ENCODE measurements around the gene PPP3CA.

The PPP3CA gene

DNA sequence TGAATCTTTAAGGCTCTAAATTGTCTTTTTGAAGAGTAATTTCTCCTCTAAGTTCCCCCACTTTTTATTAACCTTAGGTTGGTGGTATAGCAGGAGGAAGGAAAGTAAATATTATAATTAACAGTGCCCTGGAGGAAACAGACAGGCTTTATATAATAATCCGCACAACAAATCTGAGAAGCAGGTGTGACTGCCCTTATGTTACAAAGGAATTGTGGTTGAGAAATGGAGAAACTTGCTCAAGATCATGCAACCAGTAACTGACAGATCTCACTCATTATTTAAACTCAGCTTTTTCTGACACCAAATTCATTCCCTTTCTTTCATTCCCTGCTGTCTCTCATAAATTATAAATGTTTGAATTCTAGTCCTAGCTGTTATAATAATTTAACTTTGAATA lies 282.0 kb downstream of the PPP3CA start:
- Histone ChIP-seq H3K4me1 (ENCODE audit: control insufficient read depth, insufficient read depth, low read length, unreplicated experiment) (no peaks in the 10 kb centered on the region), H3K36me3 (ENCODE audit: insufficient read depth, low read length) (no peaks in the 10 kb centered on the region), H3K27ac (ENCODE audit: low read depth, low read length) (no peak overlapping the region), H3K27me3 (ENCODE audit: insufficient read depth, low read length) (no peaks in the 10 kb centered on the region), H3K79me2 (ENCODE audit: control insufficient read depth, insufficient read depth, low read length, unreplicated experiment) (no peaks in the 10 kb centered on the region), H2AFZ (ENCODE audit: low read length, unreplicated experiment) (no peak overlapping the region), H3K4me3 (ENCODE audit: low read depth, low read length) (no peak overlapping the region)

DNA sequence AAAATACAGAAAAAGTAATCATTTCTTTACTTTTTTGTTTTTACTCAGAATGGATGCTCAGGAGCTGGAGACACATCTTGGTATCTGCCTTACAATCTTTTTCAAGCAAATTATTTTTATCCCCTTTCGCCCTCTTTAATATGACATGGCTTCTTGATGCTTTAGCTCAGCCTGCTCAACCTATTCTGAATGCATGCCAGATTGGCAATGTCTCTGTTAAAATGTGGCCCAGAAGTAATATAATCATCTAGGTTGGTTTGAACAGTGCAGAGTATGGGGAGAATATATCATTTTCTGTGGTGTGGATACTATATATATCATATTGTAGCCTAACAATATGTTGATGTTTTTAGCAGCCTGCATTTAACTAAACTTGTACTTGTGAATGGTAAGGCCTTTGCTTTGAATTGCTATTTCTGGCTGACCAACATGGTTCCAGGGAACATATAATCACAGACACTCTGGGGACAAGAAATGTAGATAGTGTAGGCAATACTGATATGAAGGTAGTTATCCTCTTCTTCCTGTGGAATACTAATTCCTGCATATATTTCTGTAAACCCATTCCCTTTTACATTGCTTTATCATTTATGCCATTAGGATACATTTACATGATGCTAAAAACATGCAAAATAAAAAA lies 282.7 kb downstream of the PPP3CA start:
- no peaks in the 10 kb centered on the region for H3K4me1 ChIP-seq (ENCODE audit: control insufficient read depth, insufficient read depth, low read length, unreplicated experiment)
- H3K4me3 ChIP-seq (ENCODE audit: low read depth, low read length): no peak overlapping the region
- no peaks in the 10 kb centered on the region for H3K36me3 ChIP-seq (ENCODE audit: insufficient read depth, low read length)
- no peaks in the 10 kb centered on the region for H3K79me2 ChIP-seq (ENCODE audit: control insufficient read depth, insufficient read depth, low read length, unreplicated experiment)
- no peak overlapping the region for H3K27ac ChIP-seq (ENCODE audit: low read depth, low read length)
- no peak overlapping the region for H2AFZ ChIP-seq (ENCODE audit: low read length, unreplicated experiment)
- no peaks in the 10 kb centered on the region for H3K27me3 ChIP-seq (ENCODE audit: insufficient read depth, low read length)

DNA sequence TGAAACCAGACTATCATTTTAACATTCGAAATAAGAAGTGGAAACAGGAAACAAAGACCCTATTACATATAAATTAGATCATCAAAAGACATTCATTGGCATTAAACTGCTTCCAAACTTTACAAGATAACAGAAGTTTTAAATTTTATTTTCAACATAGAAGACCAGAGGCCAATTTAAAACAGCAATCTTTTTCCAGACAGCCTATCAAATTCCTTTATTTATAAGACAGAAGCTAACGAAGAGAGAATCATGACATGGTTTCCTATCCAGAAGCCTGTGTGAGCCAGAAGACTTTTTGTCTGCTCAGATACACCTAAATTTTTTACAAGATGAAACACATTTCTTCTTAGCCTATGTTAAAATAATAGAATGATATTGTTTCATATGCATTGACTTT lies 291.9 kb downstream of the PPP3CA start:
- Histone ChIP-seq H3K27ac (ENCODE audit: low read depth, low read length) (no peak overlapping the region), H3K36me3 (ENCODE audit: insufficient read depth, low read length) (no peaks in the 10 kb centered on the region), H3K4me1 (ENCODE audit: control insufficient read depth, insufficient read depth, low read length, unreplicated experiment) (no peaks in the 10 kb centered on the region), H2AFZ (ENCODE audit: low read length, unreplicated experiment) (no peak overlapping the region), H3K4me3 (ENCODE audit: low read depth, low read length) (no peak overlapping the region), H3K79me2 (ENCODE audit: control insufficient read depth, insufficient read depth, low read length, unreplicated experiment) (no peaks in the 10 kb centered on the region), H3K27me3 (ENCODE audit: insufficient read depth, low read length) (no peaks in the 10 kb centered on the region)

- no peak overlapping the region for H3K4me3 ChIP-seq (ENCODE audit: low read depth, low read length)
- H3K4me1 ChIP-seq (ENCODE audit: control insufficient read depth, insufficient read depth, low read length, unreplicated experiment): no peaks in the 10 kb centered on the region
- no peaks in the 10 kb centered on the region for H3K79me2 ChIP-seq (ENCODE audit: control insufficient read depth, insufficient read depth, low read length, unreplicated experiment)
- H2AFZ ChIP-seq (ENCODE audit: low read length, unreplicated experiment): no peak overlapping the region
- no peak overlapping the region for H3K27ac ChIP-seq (ENCODE audit: low read depth, low read length)
- H3K27me3 ChIP-seq (ENCODE audit: insufficient read depth, low read length): no peaks in the 10 kb centered on the region
- no peaks in the 10 kb centered on the region for H3K36me3 ChIP-seq (ENCODE audit: insufficient read depth, low read length)
Observed at GRCh38 chr4:101050837-101051205, 296.5 kb downstream of the PPP3CA start.

DNA sequence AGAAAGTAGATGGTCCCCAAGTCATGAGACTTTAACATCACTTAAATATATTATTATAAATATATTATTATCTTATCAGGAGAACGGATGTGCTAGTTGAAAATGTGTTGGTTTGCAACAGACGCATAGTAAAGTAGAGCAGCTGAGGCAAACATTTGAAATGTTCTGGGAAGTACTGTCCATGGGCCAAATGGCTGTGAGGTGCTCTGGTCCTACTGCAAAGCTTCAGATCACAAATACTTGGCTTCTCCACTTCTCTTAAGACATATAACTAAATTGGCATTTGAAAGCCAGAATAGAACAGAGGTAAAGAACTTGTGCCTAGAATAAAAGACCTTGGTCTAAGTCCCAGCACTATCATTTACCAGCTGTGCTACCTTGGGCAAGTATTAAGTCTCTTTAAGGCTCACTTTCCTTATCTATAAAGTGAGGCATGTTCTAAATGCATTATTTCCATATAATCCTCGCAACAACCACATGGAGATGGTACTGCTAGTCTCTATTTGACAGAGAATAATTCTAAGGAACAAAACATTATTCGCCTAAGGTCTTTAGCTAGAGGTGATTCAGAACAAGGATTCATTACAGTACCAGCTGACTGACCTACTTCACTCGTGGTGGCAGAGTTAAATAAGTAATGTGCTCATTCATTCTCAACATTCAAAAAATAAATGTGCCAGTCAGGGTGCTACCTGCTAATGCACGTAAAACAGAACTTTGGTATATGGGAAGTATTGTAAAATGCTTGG lies 297.1 kb downstream of the PPP3CA start:
- H3K4me1 ChIP-seq (ENCODE audit: control insufficient read depth, insufficient read depth, low read length, unreplicated experiment): no peaks in the 10 kb centered on the region
- no peak overlapping the region for H3K4me3 ChIP-seq (ENCODE audit: low read depth, low read length)
- no peaks in the 10 kb centered on the region for H3K36me3 ChIP-seq (ENCODE audit: insufficient read depth, low read length)
- no peaks in the 10 kb centered on the region for H3K79me2 ChIP-seq (ENCODE audit: control insufficient read depth, insufficient read depth, low read length, unreplicated experiment)
- H2AFZ ChIP-seq (ENCODE audit: low read length, unreplicated experiment): no peak overlapping the region
- no peaks in the 10 kb centered on the region for H3K27me3 ChIP-seq (ENCODE audit: insufficient read depth, low read length)
- no peak overlapping the region for H3K27ac ChIP-seq (ENCODE audit: low read depth, low read length)

DNA sequence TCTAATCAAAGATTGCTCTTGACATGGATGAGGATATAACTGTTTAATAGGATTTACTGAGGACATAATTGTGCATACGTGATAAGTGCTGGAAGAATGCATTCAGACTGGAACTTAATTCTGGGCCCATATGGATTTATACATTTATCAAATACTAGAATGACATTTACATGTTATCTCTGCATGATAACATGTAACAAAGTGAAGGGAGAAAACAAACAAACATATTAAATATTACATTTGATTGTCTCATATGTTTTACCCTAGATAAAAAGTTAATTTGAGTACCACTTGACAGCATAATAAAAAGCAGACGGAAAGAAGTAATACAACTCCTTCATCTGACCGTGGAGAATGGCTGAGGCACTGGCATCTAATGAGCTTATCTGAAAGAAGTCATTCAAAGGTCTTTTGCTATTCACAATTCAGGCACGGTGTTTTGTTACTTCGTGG lies 297.8 kb downstream of the PPP3CA start:
- Histone ChIP-seq H3K79me2 (ENCODE audit: control insufficient read depth, insufficient read depth, low read length, unreplicated experiment) (no peaks in the 10 kb centered on the region), H3K4me1 (ENCODE audit: control insufficient read depth, insufficient read depth, low read length, unreplicated experiment) (no peaks in the 10 kb centered on the region), H2AFZ (ENCODE audit: low read length, unreplicated experiment) (no peak overlapping the region), H3K36me3 (ENCODE audit: insufficient read depth, low read length) (no peaks in the 10 kb centered on the region), H3K27ac (ENCODE audit: low read depth, low read length) (no peak overlapping the region), H3K27me3 (ENCODE audit: insufficient read depth, low read length) (no peaks in the 10 kb centered on the region), H3K4me3 (ENCODE audit: low read depth, low read length) (no peak overlapping the region)

GRCh38 chr4:101044766-101045165 lies 302.6 kb downstream of the PPP3CA start:
- Histone ChIP-seq H3K4me3 (ENCODE audit: low read depth, low read length) (no peak overlapping the region), H2AFZ (ENCODE audit: low read length, unreplicated experiment) (no peak overlapping the region), H3K27me3 (ENCODE audit: insufficient read depth, low read length) (no peaks in the 10 kb centered on the region), H3K27ac (ENCODE audit: low read depth, low read length) (no peak overlapping the region), H3K79me2 (ENCODE audit: control insufficient read depth, insufficient read depth, low read length, unreplicated experiment) (no peaks in the 10 kb centered on the region), H3K4me1 (ENCODE audit: control insufficient read depth, insufficient read depth, low read length, unreplicated experiment) (no peaks in the 10 kb centered on the region), H3K36me3 (ENCODE audit: insufficient read depth, low read length) (no peaks in the 10 kb centered on the region)

GRCh38 chr4:101042847-101043246 lies 304.5 kb downstream of the PPP3CA start:
- Histone ChIP-seq H3K79me2 (ENCODE audit: control insufficient read depth, insufficient read depth, low read length, unreplicated experiment) (no peaks in the 10 kb centered on the region), H3K4me3 (ENCODE audit: low read depth, low read length) (no peak overlapping the region), H3K27ac (ENCODE audit: low read depth, low read length) (no peak overlapping the region), H3K36me3 (ENCODE audit: insufficient read depth, low read length) (0 out of 2 replicates have a peak, but pooled peaks cover 4% of the 10 kb centered on the region), H3K4me1 (ENCODE audit: control insufficient read depth, insufficient read depth, low read length, unreplicated experiment) (peaks cover 3% of the 10 kb centered on the region), H3K27me3 (ENCODE audit: insufficient read depth, low read length) (no peaks in the 10 kb centered on the region), H2AFZ (ENCODE audit: low read length, unreplicated experiment) (no peak overlapping the region)

GRCh38 chr4:101040776-101041175 lies 306.6 kb downstream of the PPP3CA start:
- no peak overlapping the region for H3K4me3 ChIP-seq (ENCODE audit: low read depth, low read length)
- H3K79me2 ChIP-seq (ENCODE audit: control insufficient read depth, insufficient read depth, low read length, unreplicated experiment): no peaks in the 10 kb centered on the region
- H3K27me3 ChIP-seq (ENCODE audit: insufficient read depth, low read length): no peaks in the 10 kb centered on the region
- H3K36me3 ChIP-seq (ENCODE audit: insufficient read depth, low read length): 0 out of 2 replicates have a peak, but pooled peaks cover 4% of the 10 kb centered on the region
- H3K4me1 ChIP-seq (ENCODE audit: control insufficient read depth, insufficient read depth, low read length, unreplicated experiment): peaks cover 10% of the 10 kb centered on the region
- no peak overlapping the region for H2AFZ ChIP-seq (ENCODE audit: low read length, unreplicated experiment)
- H3K27ac ChIP-seq (ENCODE audit: low read depth, low read length): no peak overlapping the region

DNA sequence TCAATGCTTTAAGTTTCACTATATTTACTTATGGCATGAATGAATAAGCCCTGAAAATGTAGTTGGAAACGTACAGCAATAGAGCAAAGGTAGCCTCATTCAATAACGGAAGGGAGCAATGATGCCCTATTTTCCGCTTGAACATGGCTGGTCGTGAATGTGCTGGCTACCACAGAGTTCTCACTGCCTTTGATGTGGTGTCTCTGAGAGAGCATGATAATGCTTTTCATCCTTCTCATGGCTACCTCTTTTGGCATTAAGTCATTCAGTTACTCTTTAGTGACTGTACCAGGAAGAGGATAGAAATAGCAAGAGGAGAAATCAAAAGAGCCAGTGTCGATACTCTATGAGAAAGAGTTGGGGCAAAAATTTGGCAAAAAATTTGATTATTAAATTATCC lies 308.0 kb downstream of the PPP3CA start:
- Histone ChIP-seq H2AFZ (ENCODE audit: low read length, unreplicated experiment) (no peak overlapping the region), H3K79me2 (ENCODE audit: control insufficient read depth, insufficient read depth, low read length, unreplicated experiment) (no peaks in the 10 kb centered on the region), H3K27me3 (ENCODE audit: insufficient read depth, low read length) (no peaks in the 10 kb centered on the region), H3K36me3 (ENCODE audit: insufficient read depth, low read length) (0 out of 2 replicates have a peak, but pooled peaks cover 4% of the 10 kb centered on the region), H3K4me3 (ENCODE audit: low read depth, low read length) (no peak overlapping the region), H3K27ac (ENCODE audit: low read depth, low read length) (no peak overlapping the region), H3K4me1 (ENCODE audit: control insufficient read depth, insufficient read depth, low read length, unreplicated experiment) (peaks cover 10% of the 10 kb centered on the region)

DNA sequence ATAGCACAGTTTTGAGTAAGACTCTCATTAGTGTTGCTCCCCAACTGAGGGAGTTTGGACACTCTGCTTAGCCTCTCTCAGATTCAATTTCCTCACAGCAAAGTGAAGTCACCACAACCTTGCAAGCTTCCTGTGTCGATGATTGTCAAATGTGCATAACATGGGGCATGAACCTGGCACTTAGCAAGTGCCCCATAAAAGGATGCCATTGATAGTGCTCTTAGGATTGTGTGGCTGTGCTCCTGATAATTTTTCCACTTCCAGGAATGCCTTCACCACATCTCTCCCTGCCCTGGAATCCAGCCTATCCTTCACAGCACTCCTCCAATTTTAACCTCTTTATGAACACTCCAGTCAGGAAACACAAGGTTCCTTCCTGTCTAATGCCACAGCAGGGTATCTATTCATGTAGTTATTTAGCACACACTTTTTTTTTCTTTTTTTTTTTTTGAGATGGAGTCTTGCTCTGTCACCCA lies 309.4 kb downstream of the PPP3CA start:
- no peaks in the 10 kb centered on the region for H3K79me2 ChIP-seq (ENCODE audit: control insufficient read depth, insufficient read depth, low read length, unreplicated experiment)
- no peaks in the 10 kb centered on the region for H3K27me3 ChIP-seq (ENCODE audit: insufficient read depth, low read length)
- H3K4me3 ChIP-seq (ENCODE audit: low read depth, low read length): no peak overlapping the region
- no peak overlapping the region for H3K27ac ChIP-seq (ENCODE audit: low read depth, low read length)
- H2AFZ ChIP-seq (ENCODE audit: low read length, unreplicated experiment): no peak overlapping the region
- 0 out of 2 replicates have a peak, but pooled peaks cover 4% of the 10 kb centered on the region for H3K36me3 ChIP-seq (ENCODE audit: insufficient read depth, low read length)
- H3K4me1 ChIP-seq (ENCODE audit: control insufficient read depth, insufficient read depth, low read length, unreplicated experiment): peaks cover 10% of the 10 kb centered on the region
